Measurements from ENCODE around the gene P2RY6. TPM values are rescaled to one million over a fixed set of nuclear protein-coding genes. Genes with fewer than 3 reads are reported as not detected.

P2RY6 gene
- total and polyA plus RNA-seq, 2 of the 8 experiments (the other 6 are each of a cell fraction or from before 2014, with no cell fraction given): 0.15 TPM; not detected in 1

GRCh38 chr11:73239111-73239521, 33.0 kb upstream of the P2RY6 start (continued):
- TF ChIP-seq CTCF (IDR thresholded peaks at IDR 0.05; ENCODE audit: control extremely low read depth in 1 of 3, insufficient read depth in 1 of 3, low read depth in 1 of 3, low read length in 3 of 3) (no peak), ASH2L (IDR thresholded peaks at IDR 0.05; ENCODE audit: low read length) (no peak), TAF7 (optimal IDR thresholded peaks at IDR 0.05; ENCODE audit: borderline replicate concordance, low read depth, low read length) (no peak), TEAD4 (IDR thresholded peaks at IDR 0.05; ENCODE audit: low read depth, low read length) (no peak)

Data from H1 (cell line).